Spinal cord (tissue), 10 donors: ENCODE results near the gene ACOT11. TPM values are rescaled to one million over a fixed set of nuclear protein-coding genes. Genes with fewer than 3 reads are reported as not detected.
A peak's percentile ranks its signal among the peaks of the same experiment; 100 is the strongest.

Experiments used
- DNase-seq, 6 donors: peaks; one replicate each; pipeline versions ENCODE4 v3.0.0 to v3.0.0-alpha.2; 2013 to 2015; ENCODE audit warnings: low spot score in 6 of 6, low read depth in 4 of 6
- H3K27ac ChIP-seq: one replicate; pipeline ENCODE4 v1.5.1; 2013; ENCODE audit warnings: low read depth, low read length, control low read depth
- H3K27me3 ChIP-seq: one replicate; pipeline ENCODE4 v1.6.1; 2013; ENCODE audit warnings: low read length; ENCODE audit not compliant: control insufficient read depth, insufficient read depth
- H3K36me3 ChIP-seq: one replicate; pipeline ENCODE4 v1.6.1; 2013; ENCODE audit warnings: low read length; ENCODE audit not compliant: control insufficient read depth, insufficient read depth
- H3K4me1 ChIP-seq: one replicate; pipeline ENCODE4 v1.6.1; 2013; ENCODE audit warnings: low read length; ENCODE audit not compliant: control insufficient read depth, insufficient read depth
- H3K4me3 ChIP-seq: one replicate; pipeline ENCODE4 v1.5.1; 2013; ENCODE audit warnings: low read depth, low read length, control low read depth
- H3K9me3 ChIP-seq: one replicate; pipeline ENCODE4 v1.6.1; 2013; ENCODE audit warnings: low read length; ENCODE audit not compliant: control insufficient read depth, insufficient read depth
- WGBS: methylation state at CpG from one replicate; pipeline ENCODE4 v1.1.5; 2013; ENCODE audit warnings: missing lambda C conversion rate; ENCODE audit not compliant: insufficient coverage; 5-methylcytosine and 5-hydroxymethylcytosine counted together
- polyA plus RNA-seq, 2 donors: library from polyadenylated mRNA; unstranded; fragments of 120-200 nt; gene quantifications; one replicate each; pipeline ENCODE4 v1.2.1, GENCODE V29; 2013; ENCODE audit not compliant: insufficient read length in 2 of 2
- total RNA-seq, 2 donors: library from RNA; depleted of rRNA in 1 of 2; stranded (reverse); fragments of 120-200 nt in 1 of 2; fragments of >200 nt in 1 of 2; gene quantifications; one replicate each; pipeline versions ENCODE4 v1.2.3 to v1.2.4, GENCODE V29; 2013 to 2014
- donor health status: healthy.

ACOT11 gene
- total and polyA plus RNA-seq, 4 donors: 3.6 to 19.7 (median 8.2) TPM

- H3K4me3 ChIP-seq: no peak overlapping the region
- H3K27me3 ChIP-seq: no peaks in the 10 kb centered on the region
- H3K4me1 ChIP-seq: peaks cover 22% of the 10 kb centered on the region
- H3K9me3 ChIP-seq: no peaks in the 10 kb centered on the region
- no peak overlapping the region for H3K27ac ChIP-seq
- 82% methylated on average over 3 of the region's 3 CpGs for WGBS
- no peak for DNase-seq
- peaks cover 31% of the 10 kb centered on the region for H3K36me3 ChIP-seq
Measured at GRCh38 chr1:54595956-54596498, 48.0 kb downstream of the ACOT11 start.

- H3K9me3 ChIP-seq: no peaks in the 10 kb centered on the region
- no peaks in the 10 kb centered on the region for H3K27me3 ChIP-seq
- H3K4me3 ChIP-seq: no peak overlapping the region
- DNase-seq: no peak
- peaks cover 29% of the 10 kb centered on the region for H3K4me1 ChIP-seq
- H3K27ac ChIP-seq: no peak overlapping the region
- H3K36me3 ChIP-seq: peaks cover 37% of the 10 kb centered on the region
- WGBS: 79% methylated on average over 3 of the region's 3 CpGs
Measured at GRCh38 chr1:54596756-54597155, 48.7 kb downstream of the ACOT11 start.

- DNase-seq: no peak
- Histone ChIP-seq H3K27ac (no peak overlapping the region), H3K9me3 (no peaks in the 10 kb centered on the region), H3K27me3 (no peaks in the 10 kb centered on the region), H3K4me3 (no peak overlapping the region), H3K36me3 (peaks cover 43% of the 10 kb centered on the region), H3K4me1 (peaks cover 33% of the 10 kb centered on the region)
- WGBS: 83% methylated on average over 1 of the region's 3 CpGs
Measured at GRCh38 chr1:54597455-54598030, 49.5 kb downstream of the ACOT11 start.

GRCh38 chr1:54599211-54599823 is 51.3 kb downstream of the ACOT11 start:
- Histone ChIP-seq H3K4me3 (no peak overlapping the region), H3K36me3 (peaks cover 44% of the 10 kb centered on the region), H3K27ac (no peak overlapping the region), H3K4me1 (peaks cover 33% of the 10 kb centered on the region), H3K9me3 (no peaks in the 10 kb centered on the region), H3K27me3 (no peaks in the 10 kb centered on the region)
- peak in 2 of 6 donors; percentile 36 to 40 for DNase-seq
- WGBS: 82% methylated on average over 13 of the region's 13 CpGs

- WGBS: 67% methylated on average over 18 of the region's 21 CpGs
- Histone ChIP-seq H3K36me3 (peaks cover 44% of the 10 kb centered on the region), H3K9me3 (no peaks in the 10 kb centered on the region), H3K27me3 (no peaks in the 10 kb centered on the region), H3K4me3 (no peak overlapping the region), H3K27ac (no peak overlapping the region), H3K4me1 (peaks cover 30% of the 10 kb centered on the region)
- DNase-seq: peak in 2 of 6 donors; percentile 9 to 56
Measured at GRCh38 chr1:54600947-54601721, 53.1 kb downstream of the ACOT11 start.

- Histone ChIP-seq H3K27me3 (no peaks in the 10 kb centered on the region), H3K36me3 (peaks cover 44% of the 10 kb centered on the region), H3K9me3 (no peaks in the 10 kb centered on the region), H3K4me3 (no peak overlapping the region), H3K4me1 (peaks cover 31% of the 10 kb centered on the region), H3K27ac (no peak overlapping the region)
- DNase-seq: no peak
- WGBS: 83% methylated on average over 10 of the region's 10 CpGs
Measured at GRCh38 chr1:54601730-54602129, 53.7 kb downstream of the ACOT11 start.

- no peaks in the 10 kb centered on the region for H3K27me3 ChIP-seq
- no peak overlapping the region for H3K27ac ChIP-seq
- DNase-seq: no peak
- no peak overlapping the region for H3K4me3 ChIP-seq
- WGBS: 87% methylated on average over 15 of the region's 18 CpGs
- H3K9me3 ChIP-seq: no peaks in the 10 kb centered on the region
- H3K36me3 ChIP-seq: peaks cover 48% of the 10 kb centered on the region
- H3K4me1 ChIP-seq: peaks cover 35% of the 10 kb centered on the region
Measured at GRCh38 chr1:54602554-54602953, 54.5 kb downstream of the ACOT11 start.

GRCh38 chr1:54603241-54603640 is 55.2 kb downstream of the ACOT11 start:
- H3K4me1 ChIP-seq: peaks cover 42% of the 10 kb centered on the region
- H3K36me3 ChIP-seq: peaks cover 54% of the 10 kb centered on the region
- 85% methylated on average over 2 of the region's 6 CpGs for WGBS
- no peaks in the 10 kb centered on the region for H3K27me3 ChIP-seq
- H3K27ac ChIP-seq: no peak overlapping the region
- no peak for DNase-seq
- no peaks in the 10 kb centered on the region for H3K9me3 ChIP-seq
- H3K4me3 ChIP-seq: no peak overlapping the region

- DNase-seq: no peak
- H3K36me3 ChIP-seq: peaks cover 58% of the 10 kb centered on the region
- no peaks in the 10 kb centered on the region for H3K27me3 ChIP-seq
- H3K4me3 ChIP-seq: no peak overlapping the region
- no peak overlapping the region for H3K27ac ChIP-seq
- H3K9me3 ChIP-seq: no peaks in the 10 kb centered on the region
- H3K4me1 ChIP-seq: peaks cover 49% of the 10 kb centered on the region
- 93% methylated on average over 4 of the region's 7 CpGs for WGBS
Measured at GRCh38 chr1:54604051-54604450, 56.0 kb downstream of the ACOT11 start.
